B cell (primary cell): ENCODE measurements around the gene ABHD5. TPM values are rescaled to one million over a fixed set of nuclear protein-coding genes. Genes with fewer than 3 reads are reported as not detected.

ENCODE experiments used
- ATAC-seq: fragments of 200-7000 bp; cut with Tn5 transposase; one replicate; pipeline ENCODE4 v1.10.0; 2021; ENCODE audit warnings: low read depth, mild to moderate bottlenecking, moderate number of reproducible peaks, moderate library complexity
- CTCF ChIA-PET: fragments of 350-600 bp; sonication (Branson Sonifier 250); formaldehyde crosslinking; loops from one replicate; lab custom pipeline; 2021; ENCODE audit warnings: antibody characterized with exemption, inconsistent platforms; lab: Charles Lee
- POLR2A ChIA-PET: fragments of 350-600 bp; sonication (Branson Sonifier 250); formaldehyde crosslinking; loops from one replicate; lab custom pipeline; 2021; ENCODE audit warnings: antibody characterized with exemption; lab: Charles Lee
- DNase-seq: peaks from one replicate; pipeline ENCODE4 v3.0.0; 2013
- H2AFZ ChIP-seq: 2 replicates; pipeline ENCODE4 v1.6.1; 2012; ENCODE audit warnings: mild to moderate bottlenecking, low read depth, low read length; ENCODE audit not compliant: insufficient read depth, poor library complexity, severe bottlenecking
- H3K27ac ChIP-seq, 2 donors: 1 replicate in 1 of 2; 2 replicates in 1 of 2; pipeline ENCODE4 v1.5.1; 2012 to 2013; ENCODE audit warnings: low read length in 2 of 2, mild to moderate bottlenecking in 2 of 2, moderate library complexity in 1 of 2
- H3K27me3 ChIP-seq, 4 experiments: fragments of 200-600 bp in 1 of 4; sonication (generic) in 1 of 4; replicated peaks in 1 of 4; 1 replicate in 2 of 4; 2 replicates in 2 of 4; pipeline versions ENCODE4 v1.6.1 to v1.7.0; 2013 to 2016; ENCODE audit warnings: low read length in 3 of 4, mild to moderate bottlenecking in 2 of 4, mixed read lengths in 1 of 4, moderate library complexity in 1 of 4; ENCODE audit not compliant: insufficient read depth in 4 of 4, control insufficient read depth in 3 of 4; ENCODE audit errors: control extremely low read depth in 1 of 4
- H3K36me3 ChIP-seq, 2 experiments: replicated peaks in 1 of 2; 1 replicate in 1 of 2; 2 replicates in 1 of 2; pipeline versions ENCODE4 v1.6.1 to v1.7.1; 2013; ENCODE audit warnings: low read length in 1 of 2; ENCODE audit not compliant: insufficient read depth in 2 of 2, control insufficient read depth in 1 of 2; ENCODE audit errors: control extremely low read depth in 1 of 2, extremely low read depth in 1 of 2
- H3K4me1 ChIP-seq, 2 donors: fragments of 200-600 bp in 1 of 2; sonication (generic) in 1 of 2; 1 replicate in 1 of 2; 2 replicates in 1 of 2; pipeline versions ENCODE4 v1.5.1 to v1.6.1; 2013 to 2017; ENCODE audit warnings: low read length in 2 of 2; ENCODE audit not compliant: control insufficient read depth in 2 of 2, insufficient read depth in 2 of 2
- H3K4me2 ChIP-seq: replicated peaks from 2 replicates; pipeline ENCODE3; 2012; ENCODE audit warnings: mild to moderate bottlenecking, low read depth, low read length; ENCODE audit not compliant: poor library complexity, severe bottlenecking
- H3K4me3 ChIP-seq, 5 experiments: fragments of 200-600 bp in 1 of 5; sonication (generic) in 1 of 5; 1 replicate in 3 of 5; 2 replicates in 2 of 5; pipeline versions ENCODE4 v1.5.1 to v1.7.0; 2011 to 2016; ENCODE audit warnings: low read length in 4 of 5, mild to moderate bottlenecking in 4 of 5, low read depth in 2 of 5, control low read depth in 1 of 5, moderate library complexity in 1 of 5; ENCODE audit not compliant: insufficient read depth in 1 of 5; ENCODE audit errors: control extremely low read depth in 1 of 5, extremely low read depth in 1 of 5
- H3K79me2 ChIP-seq: fragments of 200-600 bp; sonication (generic); one replicate; pipeline ENCODE4 v1.6.0; 2016; ENCODE audit warnings: low read length; ENCODE audit not compliant: control insufficient read depth, insufficient read depth
- H3K9ac ChIP-seq: fragments of 200-600 bp; sonication (generic); 2 replicates; pipeline ENCODE4 v1.6.1; 2017; ENCODE audit warnings: mild to moderate bottlenecking, low read length, moderate library complexity
- H3K9me3 ChIP-seq, 3 donors: one replicate each; pipeline versions ENCODE4 v1.6.1 to v1.7.1; 2013; ENCODE audit warnings: low read length in 2 of 3; ENCODE audit not compliant: control insufficient read depth in 2 of 3, insufficient read depth in 1 of 3; ENCODE audit errors: control extremely low read depth in 1 of 3
- H4K20me1 ChIP-seq: 2 replicates; pipeline ENCODE4 v1.6.0; 2012; ENCODE audit warnings: mild to moderate bottlenecking, low read length; ENCODE audit not compliant: insufficient read depth, control insufficient read depth, poor library complexity, severe bottlenecking
- H3K27ac Mint-ChIP-seq: one replicate; pipeline ENCODE4 v1.8.0; 2021; ENCODE audit warnings: mixed read lengths
- H3K27me3 Mint-ChIP-seq: one replicate; pipeline ENCODE4 v1.8.0; 2021; ENCODE audit warnings: mixed read lengths
- H3K4me1 Mint-ChIP-seq: one replicate; pipeline ENCODE4 v1.8.0; 2021; ENCODE audit warnings: mixed read lengths
- H3K4me3 Mint-ChIP-seq: one replicate; pipeline ENCODE4 v1.8.0; 2021; ENCODE audit warnings: mixed read lengths
- H3K9me3 Mint-ChIP-seq: one replicate; pipeline ENCODE4 v1.8.0; 2022; ENCODE audit warnings: mixed read lengths; ENCODE audit not compliant: insufficient read depth
- EZH2 ChIP-seq: IDR thresholded peaks from 2 replicates; pipeline ENCODE4 v1.6.1; 2012; ENCODE audit warnings: borderline replicate concordance, low read depth, mild to moderate bottlenecking, moderate library complexity, low read length; ENCODE audit not compliant: insufficient read depth, poor library complexity, severe bottlenecking
- WGBS: methylation state at CpG from one replicate; pipeline ENCODE4 v1.1.5; 2013; ENCODE audit warnings: missing lambda C conversion rate; ENCODE audit not compliant: insufficient coverage; 5-methylcytosine and 5-hydroxymethylcytosine counted together
- intact Hi-C: fragments of 100-400 bp; cut with micrococcal nuclease; formaldehyde crosslinking; loops from one replicate; pipeline ENCODE4 v1.10.0; 2022
- polyA plus RNA-seq: library from polyadenylated mRNA; depleted of rRNA; stranded (reverse); fragments of >200 nt; gene quantifications from 2 replicates; pipeline ENCODE4 v1.2.3, GENCODE V29; 2012
- total RNA-seq, 2 donors: library from RNA; stranded (reverse); fragments of 120-200 nt in 1 of 2; gene quantifications; 1 replicate in 1 of 2; 2 replicates in 1 of 2; pipeline versions ENCODE4 v1.2.3 to v1.2.4, GENCODE V29; 2013 to 2022
- TF ChIP-seq, protein P1 (sequence below): fragments of 200-600 bp; IDR thresholded peaks from one replicate; pipeline ENCODE4 v1.8.0; 2022; ENCODE audit warnings: antibody characterized with exemption, mild to moderate bottlenecking

The ABHD5 gene
- total and polyA plus RNA-seq, 2 donors (not counting 1 experiment from before 2014, with no cell fraction given), result 4.7 to 12.1 TPM

- H3K27me3 Mint-ChIP-seq, result no peaks in the 10 kb centered on the region
Measured at GRCh38 chr3:43709022-43709421, 18.3 kb downstream of the ABHD5 start.

DNA sequence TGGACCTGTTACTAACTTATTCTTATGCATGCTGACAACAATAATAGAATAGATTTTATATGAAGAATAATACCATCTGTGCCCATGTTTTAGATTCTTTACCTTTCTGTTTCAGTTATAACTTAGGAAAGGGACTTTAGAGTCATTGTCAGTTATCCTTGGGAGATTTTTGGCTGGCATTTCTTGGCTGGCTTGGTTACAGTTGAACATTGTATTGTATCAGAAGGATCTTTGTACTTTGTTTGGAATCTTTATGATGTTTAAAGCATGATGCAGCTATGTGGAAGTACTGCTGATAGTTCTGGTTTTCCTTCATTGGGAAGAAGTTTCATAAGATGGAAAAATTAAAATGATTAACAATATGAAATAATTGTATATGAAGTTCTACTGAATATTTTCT, 19.9 kb downstream of the ABHD5 start:
- DNase-seq (no peak), ATAC-seq (no peak)
- Mint-ChIP-seq H3K4me3 (no peak overlapping the region), H3K4me1 (no peaks in the 10 kb centered on the region), H3K9me3 (no peaks in the 10 kb centered on the region), H3K27ac (no peak overlapping the region), H3K27me3 (no peaks in the 10 kb centered on the region)
- H3K4me1 ChIP-seq, result no peaks in the 10 kb centered on the region
- no peak overlapping the region for H3K4me2 ChIP-seq
- H3K79me2 ChIP-seq, result no peaks in the 10 kb centered on the region
- H3K4me3 ChIP-seq, result no peak overlapping the region
- ChIA-PET CTCF (no interaction called here), POLR2A (no interaction called here)
- H3K27ac ChIP-seq, result no peak overlapping the region
- TF ChIP-seq, protein P1, sequence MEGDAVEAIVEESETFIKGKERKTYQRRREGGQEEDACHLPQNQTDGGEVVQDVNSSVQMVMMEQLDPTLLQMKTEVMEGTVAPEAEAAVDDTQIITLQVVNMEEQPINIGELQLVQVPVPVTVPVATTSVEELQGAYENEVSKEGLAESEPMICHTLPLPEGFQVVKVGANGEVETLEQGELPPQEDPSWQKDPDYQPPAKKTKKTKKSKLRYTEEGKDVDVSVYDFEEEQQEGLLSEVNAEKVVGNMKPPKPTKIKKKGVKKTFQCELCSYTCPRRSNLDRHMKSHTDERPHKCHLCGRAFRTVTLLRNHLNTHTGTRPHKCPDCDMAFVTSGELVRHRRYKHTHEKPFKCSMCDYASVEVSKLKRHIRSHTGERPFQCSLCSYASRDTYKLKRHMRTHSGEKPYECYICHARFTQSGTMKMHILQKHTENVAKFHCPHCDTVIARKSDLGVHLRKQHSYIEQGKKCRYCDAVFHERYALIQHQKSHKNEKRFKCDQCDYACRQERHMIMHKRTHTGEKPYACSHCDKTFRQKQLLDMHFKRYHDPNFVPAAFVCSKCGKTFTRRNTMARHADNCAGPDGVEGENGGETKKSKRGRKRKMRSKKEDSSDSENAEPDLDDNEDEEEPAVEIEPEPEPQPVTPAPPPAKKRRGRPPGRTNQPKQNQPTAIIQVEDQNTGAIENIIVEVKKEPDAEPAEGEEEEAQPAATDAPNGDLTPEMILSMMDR, result no peak
- TF ChIP-seq EZH2, result no peak
- H3K9me3 ChIP-seq, result no peaks in the 10 kb centered on the region
- no peaks in the 10 kb centered on the region for H4K20me1 ChIP-seq
- no peak overlapping the region for H2AFZ ChIP-seq
- peaks cover 7 to 14% of the 10 kb centered on the region in 2 experiments for H3K36me3 ChIP-seq
- no peak overlapping the region for H3K9ac ChIP-seq
- H3K27me3 ChIP-seq, result no peaks in the 10 kb centered on the region
- intact Hi-C loops, result no loop called here

More at GRCh38 chr3:43709022-43709421, 18.3 kb downstream of the ABHD5 start:
- H3K4me3 Mint-ChIP-seq, result no peak overlapping the region
- Histone ChIP-seq H3K9ac (no peak overlapping the region), H3K27me3 (no peaks in the 10 kb centered on the region), H3K27ac (no peak overlapping the region), H3K4me2 (no peak overlapping the region), H3K79me2 (no peaks in the 10 kb centered on the region), H3K4me1 (peaks cover 0 to 3% of the 10 kb centered on the region in 2 donors), H3K9me3 (no peaks in the 10 kb centered on the region), H3K36me3 (peaks cover 7 to 14% of the 10 kb centered on the region in 2 experiments), H3K4me3 (no peak overlapping the region), H4K20me1 (no peaks in the 10 kb centered on the region), H2AFZ (no peak overlapping the region)
- no CpG with 5 or more reads among the region's 1 CpG for WGBS
- H3K9me3 Mint-ChIP-seq, result no peaks in the 10 kb centered on the region
- TF ChIP-seq, protein P1, result no peak
- TF ChIP-seq EZH2, result no peak
- H3K27ac Mint-ChIP-seq, result no peak overlapping the region
- POLR2A ChIA-PET, result no interaction called here
- H3K4me1 Mint-ChIP-seq, result peaks cover 6% of the 10 kb centered on the region
- ATAC-seq (no peak), DNase-seq (no peak)
- intact Hi-C loops, result no loop called here
- CTCF ChIA-PET, result no interaction called here
